GM21529 (cell line): ENCODE data around the gene CCDC87.
"Not testable (repeated sequence)": the region's sequence is repeated elsewhere in the genome, so short reads cannot be mapped to it uniquely, and the experiment has no call there.

ENCODE experiments used
- ATAC-seq: cut with Tn5 transposase; IDR thresholded peaks from one replicate; pipeline ENCODE4 v1.9.1; 2021; ENCODE audit not compliant: unreplicated experiment

Gene CCDC87

DNA sequence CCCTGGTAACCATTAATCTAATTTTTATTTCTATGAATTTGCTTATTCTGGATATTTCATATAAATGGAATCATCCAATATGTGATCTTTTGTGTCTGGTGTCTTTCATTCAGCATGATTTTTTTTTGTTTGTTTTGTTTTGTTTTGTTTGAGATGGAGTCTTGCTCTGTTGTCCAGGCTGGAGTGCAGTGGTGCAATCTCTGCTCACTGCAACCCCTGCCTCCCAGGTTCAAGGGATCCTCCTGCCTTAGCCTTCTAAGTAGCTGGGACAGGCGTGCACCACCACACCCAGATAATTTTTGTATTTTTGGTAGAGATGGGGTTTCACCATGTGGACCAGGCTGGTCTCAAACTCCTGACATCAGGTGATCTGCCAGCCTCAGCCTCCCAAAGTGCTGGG, 7.4 kb downstream of the CCDC87 start:
- ATAC-seq, result not testable (repeated sequence)

DNA sequence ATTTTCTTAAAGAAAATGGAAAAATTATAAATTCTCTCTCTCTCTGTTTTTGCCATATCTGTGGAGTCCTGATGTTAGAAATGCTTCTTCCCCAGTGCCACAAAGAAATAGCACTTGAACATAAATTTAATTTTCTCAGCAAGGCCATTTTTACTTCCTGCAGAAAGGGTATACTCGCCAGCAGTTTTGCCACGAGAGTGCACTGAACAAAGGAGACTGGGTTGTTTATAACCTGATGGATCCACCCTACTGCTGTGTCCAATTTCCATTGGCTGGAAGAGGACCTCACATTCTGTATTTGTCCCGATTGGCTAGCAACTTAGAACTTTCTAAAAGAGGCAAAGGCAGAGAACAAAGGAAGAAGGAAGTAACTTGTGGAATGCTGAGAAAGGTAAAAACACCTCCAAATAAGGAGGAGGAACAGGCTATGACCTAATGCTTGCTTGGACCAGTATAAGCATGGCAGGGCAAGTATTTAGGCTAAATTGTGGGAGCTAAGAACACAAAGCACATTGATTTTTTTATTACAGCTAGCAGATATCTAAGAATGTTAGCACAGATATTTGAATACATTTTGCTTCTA, 10.2 kb downstream of the CCDC87 start:
- ATAC-seq, result not testable (repeated sequence)

GRCh38 chr11:66581261-66581660, 11.6 kb downstream of the CCDC87 start:
- no peak for ATAC-seq

- ATAC-seq, result no peak
These were observed 12.1 kb downstream of the CCDC87 start for GRCh38 chr11:66580803-66581202.

- no peak for ATAC-seq
These were observed 13.8 kb downstream of the CCDC87 start for GRCh38 chr11:66579017-66579606.

DNA sequence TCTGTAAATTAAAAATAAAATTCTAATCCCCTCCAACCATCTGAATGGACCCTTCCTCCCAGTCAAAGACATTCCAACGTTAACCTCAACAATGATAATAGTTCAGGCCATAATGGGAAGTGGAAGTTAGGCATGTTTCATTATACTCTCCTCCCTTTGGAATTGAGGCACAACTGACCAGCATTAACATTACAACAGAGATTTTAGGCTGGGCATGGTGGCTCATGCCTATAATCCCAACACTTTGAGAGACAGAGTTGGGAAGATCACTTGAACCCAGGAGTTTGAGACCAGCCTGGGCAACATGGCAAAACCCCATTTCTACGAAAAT, 22.0 kb downstream of the CCDC87 start:
- ATAC-seq, result no peak

DNA sequence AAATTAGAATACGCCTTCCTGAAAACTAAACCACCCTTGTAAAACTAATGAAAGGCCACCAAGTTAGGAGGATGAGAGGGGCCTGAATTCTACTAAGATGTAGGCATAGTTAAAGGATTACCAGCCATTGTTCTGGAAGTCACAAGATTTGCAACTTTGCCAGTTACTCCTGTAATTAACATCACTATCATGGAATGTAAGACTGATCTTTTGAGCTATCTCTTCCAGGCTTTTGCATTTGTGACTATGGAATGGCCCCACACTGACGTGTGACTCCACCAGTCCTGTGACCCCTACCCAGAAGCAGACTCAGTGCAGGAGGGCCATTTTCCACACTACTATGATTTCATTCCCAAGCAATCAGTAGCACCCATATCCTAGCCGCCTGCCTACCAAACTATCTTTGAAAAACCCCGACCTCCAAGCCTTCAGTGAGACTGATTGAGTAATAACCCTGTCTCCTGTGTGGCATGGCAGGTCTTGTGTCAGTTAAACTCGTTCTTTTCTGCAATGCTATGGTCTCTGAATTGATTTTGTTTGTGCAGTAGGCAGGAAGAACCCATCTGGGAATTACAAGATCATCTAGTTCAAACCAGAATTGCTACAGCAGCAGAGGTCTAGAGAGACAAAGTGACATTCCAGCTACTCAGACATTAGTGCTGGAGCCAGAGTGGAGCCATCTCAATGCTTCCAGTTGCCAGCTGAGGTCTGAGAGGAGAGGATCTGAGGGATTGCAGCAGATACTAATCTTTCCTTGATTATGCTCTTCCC, 22.6 kb downstream of the CCDC87 start:
- no peak for ATAC-seq

GRCh38 chr11:66569076-66569475, 23.8 kb downstream of the CCDC87 start:
- ATAC-seq, result no peak

DNA sequence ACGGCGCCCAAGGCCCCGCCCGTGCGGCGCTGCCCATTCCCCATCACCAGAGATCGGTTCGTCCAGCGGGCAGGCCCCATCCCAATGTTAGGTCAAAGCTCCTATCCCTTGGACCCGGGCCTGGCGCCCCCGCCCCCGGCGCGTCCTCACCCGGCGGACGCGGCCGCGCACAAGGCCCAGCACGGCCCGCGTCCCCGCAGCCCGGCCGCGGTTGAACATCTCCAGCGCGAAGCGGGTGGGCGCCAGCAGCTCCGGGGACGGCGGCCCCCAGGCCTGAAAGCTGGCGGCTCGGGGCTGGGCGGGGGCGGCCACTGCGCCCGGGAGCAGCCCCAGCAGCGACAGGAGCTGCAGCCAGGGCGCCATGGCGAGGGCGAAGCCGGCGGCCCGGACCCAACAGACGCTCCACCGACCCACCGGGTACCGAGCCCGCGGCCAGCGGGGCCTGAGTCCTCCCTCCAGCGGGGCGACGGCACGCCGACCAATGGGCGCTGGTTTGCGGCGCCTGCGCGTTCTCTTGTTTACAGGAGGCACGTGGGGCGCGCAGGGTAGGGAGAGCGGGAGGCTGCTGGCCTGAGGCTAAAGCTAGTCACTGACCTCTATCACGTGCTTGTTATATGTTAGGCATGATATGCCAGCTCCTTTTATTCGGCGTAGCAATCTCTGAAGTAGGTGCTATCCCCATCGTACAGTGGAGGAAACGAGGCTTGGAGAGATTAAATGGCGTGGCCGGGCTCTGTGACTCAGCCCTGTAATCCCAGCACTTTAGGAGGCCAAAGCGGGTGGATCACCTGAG, 24.5 kb downstream of the CCDC87 start, which contains the start of gene CTSF:
CTSF (minus strand) TSS at position 483 of the 793 bp plus-strand sequence; CDS start at position 363, 120 bp downstream.
- ATAC-seq, result no peak

GRCh38 chr11:66567787-66568123, 25.1 kb downstream of the CCDC87 start:
- ATAC-seq, result no peak

- no peak for ATAC-seq
These were observed 26.6 kb downstream of the CCDC87 start for GRCh38 chr11:66566221-66566620.

- ATAC-seq, result no peak
These were observed 27.9 kb downstream of the CCDC87 start for GRCh38 chr11:66564984-66565383.

GRCh38 chr11:66564538-66564937, 28.3 kb downstream of the CCDC87 start:
- no peak for ATAC-seq

DNA sequence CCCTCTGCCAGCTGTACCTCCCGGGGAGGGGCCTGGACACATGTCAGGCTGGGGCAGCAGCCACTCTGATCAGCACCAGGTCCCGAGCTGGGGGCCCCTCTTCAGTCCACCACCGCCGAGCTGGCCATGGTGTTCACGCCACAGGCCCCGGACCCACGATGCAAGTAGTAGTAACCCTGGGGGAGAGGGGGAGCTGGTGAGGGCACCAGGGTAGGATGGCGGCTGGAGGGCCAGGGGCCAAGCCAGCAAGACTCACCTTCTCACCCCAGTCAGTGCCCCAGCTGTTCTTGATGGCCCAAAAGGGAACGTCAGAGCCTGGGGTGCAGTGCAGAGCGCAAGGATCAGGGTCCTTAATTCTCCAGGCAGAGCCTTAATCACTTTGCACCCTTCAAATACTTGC, 29.0 kb downstream of the CCDC87 start:
- ATAC-seq, result no peak

GRCh38 chr11:66562907-66563583, 29.8 kb downstream of the CCDC87 start:
- no peak for ATAC-seq

GRCh38 chr11:66562275-66562674, 30.6 kb downstream of the CCDC87 start:
- no peak for ATAC-seq

GRCh38 chr11:66561975-66562248, 31.0 kb downstream of the CCDC87 start:
- ATAC-seq, result no peak

DNA sequence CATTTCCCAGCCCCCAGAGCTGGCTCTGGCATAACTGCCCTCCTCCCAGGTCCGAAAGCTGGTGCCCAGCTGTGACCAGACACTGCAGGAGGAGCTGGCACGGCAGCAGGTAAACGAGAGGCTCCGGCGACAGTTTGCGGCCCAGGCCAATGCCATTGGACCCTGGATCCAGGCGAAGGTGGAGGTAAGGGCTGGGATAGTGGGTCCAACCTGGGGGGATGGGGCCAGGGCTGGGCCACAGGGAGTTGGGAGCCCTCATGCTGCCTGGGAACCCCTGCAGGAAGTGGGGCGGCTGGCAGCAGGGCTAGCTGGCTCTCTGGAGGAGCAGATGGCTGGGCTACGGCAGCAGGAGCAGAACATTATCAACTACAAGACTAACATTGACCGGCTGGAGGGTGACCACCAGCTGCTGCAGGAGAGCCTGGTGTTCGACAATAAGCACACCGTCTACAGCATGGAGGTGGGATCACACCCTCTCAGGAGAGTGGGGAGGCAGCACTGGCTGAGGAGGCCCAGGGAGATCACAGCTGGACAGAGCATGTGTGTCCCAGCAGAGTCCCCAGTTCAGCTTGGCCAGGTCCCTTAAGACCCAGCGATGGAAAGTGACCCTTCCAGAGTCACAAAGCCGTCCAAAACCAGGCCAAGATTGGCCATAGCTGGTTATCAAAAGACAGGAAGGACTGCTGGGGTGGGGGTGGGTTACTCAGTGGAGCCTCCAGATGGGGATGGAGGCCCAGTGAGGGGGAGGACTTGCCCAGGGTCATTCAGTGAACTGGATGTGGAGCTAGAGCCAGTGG, 31.5 kb downstream of the CCDC87 start:
- no peak for ATAC-seq

GRCh38 chr11:66559866-66560676, 32.8 kb downstream of the CCDC87 start:
- no peak for ATAC-seq
